ENCODE measurements around the gene CBFA2T3. TPM values are rescaled to one million over a fixed set of nuclear protein-coding genes. Genes with fewer than 3 reads are reported as not detected.

Gene CBFA2T3
- total and polyA plus RNA-seq, 2 of the 8 experiments (the other 6 are each of a cell fraction or from before 2014, with no cell fraction given), result 0.51 to 1.3 TPM

DNA sequence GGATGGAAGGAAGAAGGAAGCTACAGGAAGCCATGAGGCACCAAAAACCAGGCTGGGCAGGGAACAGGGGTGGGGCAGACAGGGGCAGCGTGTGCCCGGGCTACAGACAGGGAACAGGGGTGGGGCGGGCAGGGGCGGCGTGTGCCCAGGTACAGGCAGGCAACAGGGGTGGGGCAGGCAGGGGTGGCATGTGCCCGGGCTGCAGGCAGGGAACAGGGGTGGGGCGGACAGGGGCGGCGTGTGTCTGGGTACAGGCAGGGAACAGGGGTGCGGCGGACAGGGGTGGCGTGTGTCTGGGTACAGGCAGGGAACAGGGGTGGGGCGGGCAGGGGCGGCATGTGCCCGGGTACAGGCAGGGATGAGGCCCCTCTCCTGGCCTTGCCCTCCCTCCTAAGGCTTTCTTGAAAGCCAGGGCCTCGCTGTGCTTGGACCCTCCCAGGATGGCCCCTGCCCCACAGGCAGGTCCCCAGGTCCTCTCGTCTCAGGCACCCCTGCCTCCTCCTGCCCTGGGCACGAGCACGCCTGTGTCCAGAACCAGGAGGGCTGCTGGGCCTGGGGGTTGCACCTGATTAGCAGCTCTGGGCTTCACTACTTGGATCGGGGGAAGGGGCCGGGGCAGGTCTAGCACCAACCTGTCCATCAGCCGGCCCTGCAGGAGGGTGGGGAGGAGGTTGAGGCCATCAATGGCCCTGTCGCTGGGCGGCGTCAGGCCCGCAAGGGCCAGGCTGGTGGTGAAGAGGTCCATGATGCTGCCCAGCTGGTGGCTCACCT, 150.8 kb downstream of the CBFA2T3 start:
- Histone ChIP-seq H3K27me3 (replicated peaks in 1 of 4; ENCODE audit: control insufficient read depth in 3 of 4, extremely low read depth in 1 of 4, insufficient read depth in 3 of 4, low read length in 3 of 4) (no peaks in the 10 kb centered on the region), H3K4me2 (ENCODE audit: insufficient read depth in 1 of 2, low read depth in 2 of 2, low read length in 2 of 2) (no peak overlapping the region), H3K4me1 (replicated peaks in 1 of 4; ENCODE audit: control insufficient read depth in 3 of 4, insufficient read depth in 4 of 4, low read length in 3 of 4) (no peaks in the 10 kb centered on the region), H4K20me1 (replicated peaks in 1 of 2; ENCODE audit: control insufficient read depth in 1 of 2, insufficient read depth in 2 of 2, low read length in 2 of 2) (peaks cover 2 to 6% of the 10 kb centered on the region in 2 experiments), H2BK12ac (ENCODE audit: low read depth, low read length) (no peak overlapping the region), H3K9me3 (ENCODE audit: insufficient read depth in 2 of 2, low read depth in 1 of 2, low read length in 1 of 2) (no peaks in the 10 kb centered on the region), H3K36me3 (ENCODE audit: control insufficient read depth in 2 of 4, insufficient read depth in 4 of 4, low read length in 3 of 4) (no peaks in the 10 kb centered on the region), H2AK5ac (ENCODE audit: low read depth, low read length) (no peak overlapping the region), H3K4ac (replicated peaks; ENCODE audit: insufficient read length, low read depth, low read length) (no peak overlapping the region), H3K56ac (replicated peaks; ENCODE audit: insufficient read length, low read depth, low read length) (no peak overlapping the region), H4K5ac (ENCODE audit: insufficient read length, low read depth, low read length) (no peak overlapping the region), H3K23ac (ENCODE audit: insufficient read length) (no peak overlapping the region), H2BK20ac (ENCODE audit: low read length) (no peak overlapping the region), H4K91ac (replicated peaks; ENCODE audit: insufficient read length, low read length) (no peak overlapping the region), H2AFZ (ENCODE audit: low read length) (no peak overlapping the region), H4K8ac (ENCODE audit: extremely low read depth, insufficient read depth, low read length) (no peak overlapping the region; the same call in 1 of the 2 replicates), H3K79me1 (ENCODE audit: low read depth, low read length) (0 out of 2 replicates have a peak, but pooled peaks cover 3% of the 10 kb centered on the region), H3K9ac (replicated peaks in 1 of 4; ENCODE audit: extremely low read depth in 1 of 4, low read depth in 3 of 4, low read length in 3 of 4) (no peak overlapping the region), H3K79me2 (ENCODE audit: control insufficient read depth in 1 of 2, insufficient read depth in 2 of 2, low read length in 2 of 2) (no peaks in the 10 kb centered on the region), H3K18ac (ENCODE audit: extremely low read depth, low read length) (no peak overlapping the region), H3K14ac (ENCODE audit: insufficient read length) (no peak overlapping the region), H2BK120ac (replicated peaks; ENCODE audit: low read depth, low read length) (no peak overlapping the region), H3K27ac (ENCODE audit: low read depth, low read length) (no peak overlapping the region), H2BK15ac (ENCODE audit: low read length) (no peak overlapping the region), H2BK5ac (ENCODE audit: low read depth, low read length) (no peak overlapping the region), H3K4me3 (ENCODE audit: extremely low read depth in 1 of 4, insufficient read depth in 2 of 4, low read depth in 3 of 4, low read length in 4 of 4) (no peak overlapping the region), H3K23me2 (ENCODE audit: low read depth, low read length) (no peaks in the 10 kb centered on the region)
- 96% methylated on average over 15 of the region's 26 CpGs; no CpG with 5 or more reads in 1 of the 2 experiments for WGBS, 2 experiments (ENCODE audit: extremely low coverage in 1 of 2, insufficient coverage in 1 of 2, insufficient read length in 1 of 2, insufficient replicate concordance in 2 of 2, low coverage in 1 of 2, low lambda C conversion rate in 2 of 2, missing lambda C conversion rate in 1 of 2)
- ChIA-PET CTCF (ENCODE audit: partially characterized antibody) (interaction anchor here (0.6 to 1.1 kb wide), 4 partner anchors 11 to 218 kb away, joined by 3 to 4 read pairs (median 4); no protein-coding TSS in a partner anchor), POLR2A (ENCODE audit: partially characterized antibody) (interaction anchor here (0.9 to 1.6 kb wide), 2 partner anchors 8 to 20 kb away, joined by 3 to 4 read pairs; no protein-coding TSS in a partner anchor)
- FAIRE-seq (no peak), DNase-seq (ENCODE audit: low read depth in 1 of 2, low spot score in 2 of 2) (no peak)
- TF ChIP-seq CREB1 (IDR thresholded peaks at IDR 0.05) (no peak), KDM1A (IDR thresholded peaks at IDR 0.05; ENCODE audit: borderline replicate concordance, low read length) (no peak), TCF12 (IDR thresholded peaks at IDR 0.05; ENCODE audit: low read depth, low read length) (no peak), SIN3A (conservative IDR thresholded peaks at IDR 0.05 in 1 of 2, IDR thresholded peaks at IDR 0.05 in 1 of 2; ENCODE audit: low read depth in 1 of 2, low read length in 2 of 2) (no peak), SUZ12 (IDR thresholded peaks at IDR 0.05; ENCODE audit: low read length) (no peak), RAD21 (IDR thresholded peaks at IDR 0.05 in 1 of 2, conservative IDR thresholded peaks at IDR 0.05 in 1 of 2; ENCODE audit: low read depth in 2 of 2, low read length in 2 of 2) (no peak), YY1 (IDR thresholded peaks at IDR 0.05; ENCODE audit: low read depth, low read length) (no peak), HDAC6 (IDR thresholded peaks at IDR 0.05; ENCODE audit: low read depth, low read length) (no peak), KDM5A (IDR thresholded peaks at IDR 0.05; ENCODE audit: low read length) (no peak)
